GM23338 (cell line): ENCODE data around the gene POR. TPM values are rescaled to one million over a fixed set of nuclear protein-coding genes. Genes with fewer than 3 reads are reported as not detected.

Experiments used
- ATAC-seq: fragments of 200-7000 bp; cut with Tn5 transposase; 3 replicates; pipeline ENCODE4 v1.9.1; 2020
- DNase-seq: peaks from one replicate; pipeline ENCODE4 v3.0.0-alpha.2; 2015; ENCODE audit warnings: low spot score
- H2AFZ ChIP-seq: fragments of 200-600 bp; sonication (generic); 2 replicates; pipeline ENCODE4 v1.8.0; 2016; ENCODE audit warnings: antibody characterized with exemption, mild to moderate bottlenecking, moderate library complexity
- H3F3A ChIP-seq: fragments of 200-600 bp; sonication (generic); replicated peaks from 2 replicates; pipeline ENCODE4 v1.8.0; 2017; ENCODE audit warnings: antibody characterized with exemption, mixed run types, low read depth
- H3K27ac ChIP-seq: fragments of 200-600 bp; sonication (generic); 2 replicates; pipeline ENCODE4 v1.6.1; 2016; ENCODE audit warnings: low read depth
- H3K27me3 ChIP-seq: fragments of 200-600 bp; sonication (generic); 2 replicates; pipeline ENCODE4 v1.8.0; 2016; ENCODE audit warnings: mild to moderate bottlenecking, mixed run types, moderate library complexity; ENCODE audit not compliant: insufficient read depth
- H3K36me3 ChIP-seq: fragments of 200-600 bp; sonication (generic); 2 replicates; pipeline ENCODE4 v1.8.0; 2016; ENCODE audit warnings: mild to moderate bottlenecking; ENCODE audit not compliant: insufficient read depth
- H3K4me1 ChIP-seq: fragments of 200-600 bp; sonication (generic); 2 replicates; pipeline ENCODE4 v1.8.0; 2016; ENCODE audit warnings: mild to moderate bottlenecking, moderate library complexity; ENCODE audit not compliant: insufficient read depth
- H3K4me2 ChIP-seq: fragments of 200-600 bp; sonication (generic); 2 replicates; pipeline ENCODE4 v1.7.1; 2017; ENCODE audit warnings: mixed run types
- H3K4me3 ChIP-seq: fragments of 200-600 bp; sonication (generic); 2 replicates; pipeline ENCODE4 v1.6.1; 2016; ENCODE audit warnings: mixed run types
- H3K79me2 ChIP-seq: fragments of 200-600 bp; sonication (generic); replicated peaks from 2 replicates; pipeline ENCODE4 v1.8.0; 2017; ENCODE audit warnings: mild to moderate bottlenecking; ENCODE audit not compliant: insufficient read depth
- H3K9me2 ChIP-seq: fragments of 200-600 bp; sonication (generic); 2 replicates; pipeline ENCODE4 v1.8.0; 2017; ENCODE audit not compliant: insufficient read depth
- H4K20me1 ChIP-seq: fragments of 200-600 bp; sonication (generic); replicated peaks from 2 replicates; pipeline ENCODE4 v1.8.0; 2017; ENCODE audit warnings: mild to moderate bottlenecking; ENCODE audit not compliant: insufficient read depth
- H3K27ac Mint-ChIP-seq: 2 replicates; pipeline ENCODE4 v1.8.0; 2020; ENCODE audit warnings: inconsistent platforms, mild to moderate bottlenecking, moderate library complexity, mixed read lengths
- H3K27me3 Mint-ChIP-seq: 3 replicates; pipeline ENCODE4 v1.8.0; 2022; ENCODE audit warnings: low read depth, mild to moderate bottlenecking, moderate library complexity, mixed read lengths, inconsistent platforms; ENCODE audit not compliant: insufficient read depth, poor library complexity
- H3K36me3 Mint-ChIP-seq: 3 replicates; pipeline ENCODE4 v1.8.0; 2021; ENCODE audit warnings: low read depth, mild to moderate bottlenecking, inconsistent platforms, moderate library complexity, mixed read lengths
- H3K4me1 Mint-ChIP-seq: 3 replicates; pipeline ENCODE4 v1.8.0; 2020; ENCODE audit warnings: mild to moderate bottlenecking, inconsistent platforms, mixed read lengths
- H3K4me3 Mint-ChIP-seq: 3 replicates; pipeline ENCODE4 v1.8.0; 2021; ENCODE audit warnings: moderate library complexity, mild to moderate bottlenecking, inconsistent platforms, mixed read lengths
- H3K9me3 Mint-ChIP-seq: 3 replicates; pipeline ENCODE4 v1.8.0; 2020; ENCODE audit warnings: moderate library complexity, mild to moderate bottlenecking, inconsistent platforms, mixed read lengths
- CREB1 ChIP-seq: fragments of 250-450 bp; sonication (Bioruptor Pico); IDR thresholded peaks from 2 replicates; pipeline ENCODE4 v1.5.0; 2020; ENCODE audit warnings: low read depth, mild to moderate bottlenecking, moderate library complexity
- CTCF ChIP-seq, 2 experiments: fragments of 200-600 bp in 1 of 2; sonication (generic) in 1 of 2; conservative IDR thresholded peaks; 2 replicates each; pipeline versions ENCODE4 v1.5.1 to v1.6.1; 2016 to 2017; ENCODE audit warnings: antibody characterized with exemption in 2 of 2, low read depth in 2 of 2, mild to moderate bottlenecking in 2 of 2, moderate library complexity in 1 of 2
- ETS1 ChIP-seq: IDR thresholded peaks from 2 replicates; pipeline ENCODE4 v1.6.1; 2016; ENCODE audit warnings: antibody characterized with exemption
- EZH2 ChIP-seq: fragments of 200-600 bp; sonication (generic); IDR thresholded peaks from one replicate; pipeline ENCODE4 v1.8.0; 2017; ENCODE audit warnings: antibody characterized with exemption, mild to moderate bottlenecking, low read depth; ENCODE audit not compliant: unreplicated experiment
- EZH2phosphoT487 ChIP-seq: fragments of 200-600 bp; sonication (generic); IDR thresholded peaks from one replicate; pipeline ENCODE4 v1.8.1; 2018; ENCODE audit warnings: antibody characterized with exemption; ENCODE audit not compliant: unreplicated experiment
- JUNB ChIP-seq: IDR thresholded peaks from one replicate; pipeline ENCODE4 v1.6.1; 2016; ENCODE audit warnings: antibody characterized with exemption; ENCODE audit not compliant: unreplicated experiment
- NANOG ChIP-seq: IDR thresholded peaks from 2 replicates; pipeline ENCODE4 v1.6.1; 2016; ENCODE audit warnings: antibody characterized with exemption, borderline replicate concordance
- POLR2AphosphoS5 ChIP-seq: IDR thresholded peaks from 2 replicates; pipeline ENCODE4 v1.6.1; 2016; ENCODE audit warnings: antibody characterized with exemption, low read depth
- REST ChIP-seq: IDR thresholded peaks from one replicate; pipeline ENCODE4 v1.6.1; 2018; ENCODE audit warnings: antibody characterized with exemption; ENCODE audit not compliant: unreplicated experiment
- STAT1 ChIP-seq: IDR thresholded peaks from one replicate; pipeline ENCODE4 v1.6.1; 2016; ENCODE audit warnings: antibody characterized with exemption; ENCODE audit not compliant: unreplicated experiment
- ZNF114 ChIP-seq: fragments of 250-450 bp; sonication (Bioruptor Pico); IDR thresholded peaks from 2 replicates; pipeline ENCODE4 v1.5.0; 2020; ENCODE audit warnings: mild to moderate bottlenecking, moderate library complexity
- ZNF331 ChIP-seq: fragments of 250-450 bp; sonication (Bioruptor Pico); IDR thresholded peaks from 2 replicates; pipeline ENCODE4 v1.5.0; 2020; ENCODE audit warnings: low read depth, mild to moderate bottlenecking, moderate library complexity
- ZNF462 ChIP-seq: fragments of 250-450 bp; sonication (Bioruptor Pico); IDR thresholded peaks from 2 replicates; pipeline ENCODE4 v1.5.0; 2020; ENCODE audit warnings: mild to moderate bottlenecking, moderate library complexity
- polyA plus RNA-seq: library from polyadenylated mRNA; unstranded; fragments of >200 nt; fragmentation: Nextera tagmentation; extraction: Ambion mirVana; gene quantifications from 2 replicates; pipeline ENCODE4 v1.2.1, GENCODE V29; 2016
- total RNA-seq: library from RNA; depleted of rRNA; stranded (reverse); fragments of >200 nt; shearing (Covaris generic); gene quantifications from 2 replicates; pipeline ENCODE4 v1.2.3, GENCODE V29; 2014

Gene POR
- total and polyA plus RNA-seq, 2 experiments from 2014 or later: 126 to 164 TPM

GRCh38 chr7:75988568-75989499 lies 73.9 kb downstream of the POR start:
- Mint-ChIP-seq H3K9me3 (no peaks in the 10 kb centered on the region), H3K4me1 (peaks cover 31% of the 10 kb centered on the region), H3K27ac (peak overlapping the region; percentile 33; the same call in 1 of the 2 replicates), H3K36me3 (peaks cover 16% of the 10 kb centered on the region), H3K27me3 (peaks cover 23% of the 10 kb centered on the region), H3K4me3 (no peak overlapping the region)
- no peak overlapping the region for H3K4me3 ChIP-seq
- peak; percentile 27 for DNase-seq
- no peaks in the 10 kb centered on the region; the same call in 1 of the 2 replicates for H3K36me3 ChIP-seq
- H3K4me1 ChIP-seq: peaks cover 7% of the 10 kb centered on the region
- H3K4me2 ChIP-seq: no peak overlapping the region
- no peak overlapping the region for H2AFZ ChIP-seq
- no peaks in the 10 kb centered on the region for H3K27me3 ChIP-seq
- H3K9me2 ChIP-seq: no peaks in the 10 kb centered on the region
- H3F3A ChIP-seq: no peaks in the 10 kb centered on the region
- H3K27ac ChIP-seq: no peak overlapping the region
- ATAC-seq: no peak
- H4K20me1 ChIP-seq: no peaks in the 10 kb centered on the region
- TF ChIP-seq JUNB (no peak), ZNF114 (CRISPR knock-in tag) (no peak), CTCF (conservative IDR thresholded peaks at IDR 0.05; ENCODE audit: low read depth in 2 of 2) (no peak), ZNF462 (CRISPR knock-in tag) (no peak), EZH2phosphoT487 (no peak), STAT1 (no peak), POLR2AphosphoS5 (no peak), ZNF331 (CRISPR knock-in tag) (no peak), CREB1 (CRISPR knock-in tag) (no peak), ETS1 (no peak), EZH2 (no peak), NANOG (no peak), REST (no peak)
- H3K79me2 ChIP-seq: no peaks in the 10 kb centered on the region
